SK-N-SH (cell line): ENCODE measurements around the gene TDRD10. TPM values are rescaled to one million over a fixed set of nuclear protein-coding genes. Genes with fewer than 3 reads are reported as not detected.

Experiments
- CTCF ChIA-PET: fragments of 300-600, 350-600 bp; formaldehyde crosslinking; extraction: SDS; loops from one replicate; lab custom pipeline; 2021; lab: Yijun Ruan, JAX
- POLR2A ChIA-PET: fragments of 350-600 bp; sonication (Branson Sonifier 250); formaldehyde crosslinking; extraction: SDS; loops from one replicate; lab custom pipeline; 2020; ENCODE audit warnings: antibody characterized with exemption, inconsistent platforms; lab: Yijun Ruan, JAX
- DNase-seq: peaks from one replicate; pipeline ENCODE4 v3.0.0; 2012
- H2AFZ ChIP-seq: fragments of 200-600 bp; sonication (generic); 2 replicates; pipeline ENCODE4 v1.8.1; 2016; ENCODE audit warnings: antibody characterized with exemption, mild to moderate bottlenecking, low read depth
- H3F3A ChIP-seq: fragments of 200-600 bp; sonication (generic); replicated peaks from 2 replicates; pipeline ENCODE3; 2016; ENCODE audit warnings: antibody characterized with exemption, mild to moderate bottlenecking; ENCODE audit not compliant: insufficient read depth
- H3K27ac ChIP-seq, 2 experiments: fragments of 200-500 bp in 1 of 2; fragments of 200-600 bp in 1 of 2; sonication (Bioruptor generic) in 1 of 2; sonication (generic), shearing (Covaris generic) in 1 of 2; 2 replicates each; pipeline versions ENCODE4 v1.5.1 to v1.6.1; 2014 to 2016; ENCODE audit warnings: low read depth in 2 of 2, inconsistent platforms in 1 of 2, low read length in 1 of 2, mild to moderate bottlenecking in 1 of 2, mixed read lengths in 1 of 2
- H3K27me3 ChIP-seq: fragments of 200-600 bp; sonication (generic), shearing (Covaris generic); 2 replicates; pipeline ENCODE4 v1.6.1; 2016; ENCODE audit warnings: mixed run types; ENCODE audit not compliant: insufficient read depth
- H3K36me3 ChIP-seq, 2 experiments: fragments of 200-500 bp in 1 of 2; fragments of 200-600 bp in 1 of 2; sonication (Bioruptor generic) in 1 of 2; sonication (generic) in 1 of 2; replicated peaks in 1 of 2; 2 replicates each; pipeline versions ENCODE3 to v1.5.1; 2014 to 2016; ENCODE audit warnings: low read length in 1 of 2, mild to moderate bottlenecking in 1 of 2; ENCODE audit not compliant: insufficient read depth in 2 of 2, control insufficient read depth in 1 of 2
- H3K4me1 ChIP-seq, 2 experiments: fragments of 200-500 bp in 1 of 2; fragments of 200-600 bp in 1 of 2; sonication (Bioruptor generic) in 1 of 2; sonication (generic), shearing (Covaris generic) in 1 of 2; 2 replicates each; pipeline versions ENCODE4 v1.5.1 to v1.6.1; 2014 to 2016; ENCODE audit warnings: low read depth in 1 of 2, low read length in 1 of 2, mixed run types in 1 of 2; ENCODE audit not compliant: insufficient read depth in 2 of 2, control insufficient read depth in 1 of 2
- H3K4me2 ChIP-seq: fragments of 200-600 bp; sonication (generic), shearing (Covaris generic); 2 replicates; pipeline ENCODE4 v1.6.1; 2017; ENCODE audit warnings: mixed run types
- H3K4me3 ChIP-seq, 2 experiments: fragments of 200-500 bp in 1 of 2; fragments of 200-600 bp in 1 of 2; sonication (Bioruptor generic) in 1 of 2; sonication (generic), shearing (Covaris generic) in 1 of 2; 2 replicates each; pipeline versions ENCODE4 v1.5.1 to v1.8.1; 2014 to 2016; ENCODE audit warnings: low read depth in 2 of 2, inconsistent platforms in 1 of 2, low read length in 1 of 2, mild to moderate bottlenecking in 1 of 2, mixed read lengths in 1 of 2, moderate library complexity in 1 of 2
- H3K79me2 ChIP-seq: fragments of 200-600 bp; sonication (generic); 2 replicates; pipeline ENCODE4 v1.8.1; 2017; ENCODE audit warnings: mild to moderate bottlenecking; ENCODE audit not compliant: insufficient read depth
- H3K9ac ChIP-seq: fragments of 200-600 bp; sonication (generic); 2 replicates; pipeline ENCODE4 v1.6.1; 2017; ENCODE audit warnings: mixed run types
- H3K9me2 ChIP-seq: fragments of 200-600 bp; sonication (generic); 2 replicates; pipeline ENCODE4 v1.6.1; 2017; ENCODE audit warnings: mixed run types
- H3K9me3 ChIP-seq: fragments of 200-600 bp; sonication (generic); 2 replicates; pipeline ENCODE4 v1.6.1; 2017; ENCODE audit warnings: mixed run types, mild to moderate bottlenecking, moderate library complexity
- H4K20me1 ChIP-seq: fragments of 200-600 bp; sonication (generic); 2 replicates; pipeline ENCODE4 v1.6.1; 2017; ENCODE audit warnings: mild to moderate bottlenecking, mixed run types; ENCODE audit not compliant: insufficient read depth
- CTCF ChIP-seq: fragments of 200-600 bp; sonication (generic); IDR thresholded peaks from 2 replicates; pipeline ENCODE4 v1.6.1; 2017; ENCODE audit warnings: antibody characterized with exemption, mild to moderate bottlenecking, moderate library complexity
- FOSL2 ChIP-seq: IDR thresholded peaks from 2 replicates; pipeline ENCODE4 v1.4.0; 2012; ENCODE audit warnings: low read depth, mild to moderate bottlenecking, moderate library complexity, borderline replicate concordance
- FOXJ3 ChIP-seq: sonication (generic); formaldehyde crosslinking; IDR thresholded peaks from 2 replicates; pipeline ENCODE4 v1.5.1; 2020; ENCODE audit warnings: mild to moderate bottlenecking, missing genetic modification reagents
- FOXM1 ChIP-seq: IDR thresholded peaks from 2 replicates; pipeline ENCODE4 v1.4.0; 2012; ENCODE audit warnings: low read depth, mild to moderate bottlenecking
- GABPA ChIP-seq: IDR thresholded peaks from 2 replicates; pipeline ENCODE4 v1.4.0; 2012; ENCODE audit warnings: low read depth, mild to moderate bottlenecking
- IRF3 ChIP-seq: fragments of 150-350 bp; IDR thresholded peaks from 2 replicates; pipeline ENCODE4 v1.6.1; 2016; ENCODE audit warnings: mild to moderate bottlenecking, low read depth, low read length
- MXI1 ChIP-seq: IDR thresholded peaks from 2 replicates; pipeline ENCODE4 v1.6.1; 2012; ENCODE audit warnings: mild to moderate bottlenecking, low read depth, low read length, improper control_type of control experiment
- RXRA ChIP-seq: IDR thresholded peaks from 2 replicates; pipeline ENCODE4 v1.4.0; 2012; ENCODE audit warnings: low read depth, mild to moderate bottlenecking, borderline replicate concordance
- TAF1 ChIP-seq: IDR thresholded peaks from 2 replicates; pipeline ENCODE4 v1.6.1; 2012; ENCODE audit warnings: low read depth, mild to moderate bottlenecking, low read length, moderate library complexity, borderline replicate concordance
- TEAD4 ChIP-seq: IDR thresholded peaks from 2 replicates; pipeline ENCODE4 v1.4.0; 2012; ENCODE audit warnings: mild to moderate bottlenecking, borderline replicate concordance; ENCODE audit not compliant: insufficient read depth
- whole genome bisulfite sequencing: methylation state at CpG from one replicate; pipeline ENCODE4 v1.1.6; 2017; ENCODE audit warnings: low lambda C conversion rate; 5-methylcytosine and 5-hydroxymethylcytosine counted together
- polyA plus RNA-seq, 3 experiments: library from polyadenylated mRNA; depleted of rRNA; stranded (reverse); fragments of >200 nt; gene quantifications; 2 replicates each; pipeline ENCODE4 v1.2.3, GENCODE V29; 2012

The TDRD10 gene
- polyA plus RNA-seq, 1 of the 3 experiments (the other 2 are of a cell fraction), result not detected

- TF ChIP-seq TEAD4, result no peak
These were observed 65.6 kb downstream of the TDRD10 start, which contains the start of gene CHRNB2 (continued) for GRCh38 chr1:154567386-154568156.

GRCh38 chr1:154568157-154568815 lies 66.3 kb downstream of the TDRD10 start:
- peak; percentile 52 for DNase-seq
- Histone ChIP-seq H3K4me1 (peaks cover 0 to 22% of the 10 kb centered on the region in 2 experiments; a peak in 1 of 4 replicates), H2AFZ (no peak overlapping the region; the same call in 1 of the 2 replicates), H3K27me3 (no peaks in the 10 kb centered on the region; the same call in 1 of the 2 replicates), H3K4me2 (peak overlapping the region; percentile 86), H3K4me3 (peak overlapping the region; percentile 46 to 54; a peak in 3 of 4 replicates), H3K36me3 (no peaks in the 10 kb centered on the region), H4K20me1 (no peaks in the 10 kb centered on the region)
- ChIA-PET CTCF (interaction anchor here (0.6 to 3.3 kb wide), 11 partner anchors 9 to 393 kb away, joined by 3 to 16 read pairs (median 4); partner anchors contain the start of gene PYGO2), POLR2A (interaction anchor here (0.7 to 1.8 kb wide), 5 partner anchors 9 to 40 kb away, joined by 3 to 13 read pairs (median 4); partner anchors contain the start of gene ADAR)
- WGBS, result 5% methylated on average over 13 of the region's 17 CpGs
- TF ChIP-seq GABPA, result no peak
- TF ChIP-seq CTCF, result no peak
- TF ChIP-seq, all 33 proteins: peak for 0
- Histone ChIP-seq H3K9ac (no peak overlapping the region), H3F3A (no peaks in the 10 kb centered on the region), H3K9me3 (no peaks in the 10 kb centered on the region), H3K27ac (peak overlapping the region in 1 of 2 experiments; percentile 18; a peak in 1 of 4 replicates), H3K9me2 (no peaks in the 10 kb centered on the region), H3K79me2 (no peaks in the 10 kb centered on the region)

GRCh38 chr1:154571244-154571963 lies 69.4 kb downstream of the TDRD10 start:
- Histone ChIP-seq H3K4me2 (no peak overlapping the region), H3K9ac (no peak overlapping the region), H3K79me2 (no peaks in the 10 kb centered on the region), H4K20me1 (no peaks in the 10 kb centered on the region), H3K4me3 (no peak overlapping the region), H3K4me1 (peaks cover 0 to 35% of the 10 kb centered on the region in 2 experiments; a peak in 2 of 4 replicates), H2AFZ (no peak overlapping the region), H3K27ac (no peak overlapping the region), H3K27me3 (no peaks in the 10 kb centered on the region; the same call in 1 of the 2 replicates), H3K9me2 (no peaks in the 10 kb centered on the region), H3K9me3 (no peaks in the 10 kb centered on the region), H3F3A (no peaks in the 10 kb centered on the region), H3K36me3 (no peaks in the 10 kb centered on the region)
- no peak for DNase-seq
- CTCF ChIA-PET, result interaction anchor here (1.1 kb wide), 1 partner anchor 24 kb away, joined by 3 read pairs; no protein-coding TSS in a partner anchor
- POLR2A ChIA-PET, result no interaction called here
- 93% methylated on average over 59 of the region's 59 CpGs for WGBS
- TF ChIP-seq FOXM1 (no peak), RXRA (no peak), FOXJ3 (CRISPR knock-in tag) (no peak), FOSL2 (no peak), TAF1 (no peak), MXI1 (no peak), CTCF (no peak), GABPA (no peak), IRF3 (no peak)
